AG09309 (cell line): ENCODE results near the gene HAUS3.
A peak's percentile ranks its signal among the peaks of the same experiment; 100 is the strongest.

Experiments
- DNase-seq: peaks from one replicate; pipeline ENCODE4 v3.0.0-alpha.2; 2010; ENCODE audit warnings: low read depth
- H3K4me3 ChIP-seq: 2 replicates; pipeline ENCODE4 v1.5.1; 2011; ENCODE audit warnings: mild to moderate bottlenecking, low read depth, low read length, moderate library complexity; ENCODE audit not compliant: control insufficient read depth
- TF ChIP-seq, protein P1 (sequence below): IDR thresholded peaks from 2 replicates; pipeline ENCODE4 v1.5.1; 2011; ENCODE audit warnings: mild to moderate bottlenecking, low read depth, low read length, inconsistent platforms; ENCODE audit not compliant: insufficient read depth, control insufficient read depth; ENCODE audit errors: missing control alignments

The HAUS3 gene

DNA sequence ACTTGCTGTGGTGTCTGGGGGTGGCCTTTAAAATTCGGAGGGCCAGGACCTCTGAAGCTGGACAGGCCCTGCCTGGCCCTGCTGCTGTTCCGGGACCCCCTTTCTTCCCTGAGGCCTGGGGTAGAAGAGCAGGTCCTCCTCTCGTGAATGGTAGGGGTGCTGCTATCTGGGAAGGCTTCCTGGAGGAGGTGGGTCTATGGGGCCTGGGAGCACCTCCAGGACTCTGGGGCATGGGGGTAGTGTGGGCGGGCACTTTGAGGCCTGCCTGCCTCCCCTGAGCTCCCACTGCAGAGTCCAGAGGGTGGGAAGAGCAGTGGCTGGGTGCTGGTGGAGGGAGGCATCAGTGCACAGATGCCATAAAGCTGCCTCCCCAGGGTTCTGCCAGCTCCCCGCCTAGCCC lies 24.9 kb upstream of the HAUS3 start:
- no peak for DNase-seq
- no peak overlapping the region for H3K4me3 ChIP-seq
- TF ChIP-seq, protein P1, sequence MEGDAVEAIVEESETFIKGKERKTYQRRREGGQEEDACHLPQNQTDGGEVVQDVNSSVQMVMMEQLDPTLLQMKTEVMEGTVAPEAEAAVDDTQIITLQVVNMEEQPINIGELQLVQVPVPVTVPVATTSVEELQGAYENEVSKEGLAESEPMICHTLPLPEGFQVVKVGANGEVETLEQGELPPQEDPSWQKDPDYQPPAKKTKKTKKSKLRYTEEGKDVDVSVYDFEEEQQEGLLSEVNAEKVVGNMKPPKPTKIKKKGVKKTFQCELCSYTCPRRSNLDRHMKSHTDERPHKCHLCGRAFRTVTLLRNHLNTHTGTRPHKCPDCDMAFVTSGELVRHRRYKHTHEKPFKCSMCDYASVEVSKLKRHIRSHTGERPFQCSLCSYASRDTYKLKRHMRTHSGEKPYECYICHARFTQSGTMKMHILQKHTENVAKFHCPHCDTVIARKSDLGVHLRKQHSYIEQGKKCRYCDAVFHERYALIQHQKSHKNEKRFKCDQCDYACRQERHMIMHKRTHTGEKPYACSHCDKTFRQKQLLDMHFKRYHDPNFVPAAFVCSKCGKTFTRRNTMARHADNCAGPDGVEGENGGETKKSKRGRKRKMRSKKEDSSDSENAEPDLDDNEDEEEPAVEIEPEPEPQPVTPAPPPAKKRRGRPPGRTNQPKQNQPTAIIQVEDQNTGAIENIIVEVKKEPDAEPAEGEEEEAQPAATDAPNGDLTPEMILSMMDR = no peak

DNA sequence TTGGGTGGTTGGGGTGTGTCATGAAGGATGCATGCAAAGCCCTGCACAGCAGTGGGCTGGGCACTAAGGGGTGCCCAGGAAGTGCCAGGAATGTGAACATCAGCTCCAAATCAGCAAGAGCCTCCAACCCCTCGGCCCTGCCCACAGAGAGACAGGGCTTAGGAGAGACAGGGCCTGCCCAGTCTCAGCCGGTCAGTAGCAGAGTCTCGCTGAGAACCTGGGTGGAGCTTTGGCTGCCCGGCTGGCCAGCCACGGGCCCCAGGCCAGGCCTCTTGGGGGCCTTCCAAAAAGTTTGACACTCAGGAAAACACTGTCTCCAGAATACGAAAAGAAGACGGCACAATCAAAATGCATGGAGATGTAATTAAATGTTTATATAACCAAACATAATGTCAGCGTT lies 24.3 kb upstream of the HAUS3 start:
- DNase-seq = peak; percentile 21
- TF ChIP-seq, protein P1 = no peak
- H3K4me3 ChIP-seq = no peak overlapping the region

DNA sequence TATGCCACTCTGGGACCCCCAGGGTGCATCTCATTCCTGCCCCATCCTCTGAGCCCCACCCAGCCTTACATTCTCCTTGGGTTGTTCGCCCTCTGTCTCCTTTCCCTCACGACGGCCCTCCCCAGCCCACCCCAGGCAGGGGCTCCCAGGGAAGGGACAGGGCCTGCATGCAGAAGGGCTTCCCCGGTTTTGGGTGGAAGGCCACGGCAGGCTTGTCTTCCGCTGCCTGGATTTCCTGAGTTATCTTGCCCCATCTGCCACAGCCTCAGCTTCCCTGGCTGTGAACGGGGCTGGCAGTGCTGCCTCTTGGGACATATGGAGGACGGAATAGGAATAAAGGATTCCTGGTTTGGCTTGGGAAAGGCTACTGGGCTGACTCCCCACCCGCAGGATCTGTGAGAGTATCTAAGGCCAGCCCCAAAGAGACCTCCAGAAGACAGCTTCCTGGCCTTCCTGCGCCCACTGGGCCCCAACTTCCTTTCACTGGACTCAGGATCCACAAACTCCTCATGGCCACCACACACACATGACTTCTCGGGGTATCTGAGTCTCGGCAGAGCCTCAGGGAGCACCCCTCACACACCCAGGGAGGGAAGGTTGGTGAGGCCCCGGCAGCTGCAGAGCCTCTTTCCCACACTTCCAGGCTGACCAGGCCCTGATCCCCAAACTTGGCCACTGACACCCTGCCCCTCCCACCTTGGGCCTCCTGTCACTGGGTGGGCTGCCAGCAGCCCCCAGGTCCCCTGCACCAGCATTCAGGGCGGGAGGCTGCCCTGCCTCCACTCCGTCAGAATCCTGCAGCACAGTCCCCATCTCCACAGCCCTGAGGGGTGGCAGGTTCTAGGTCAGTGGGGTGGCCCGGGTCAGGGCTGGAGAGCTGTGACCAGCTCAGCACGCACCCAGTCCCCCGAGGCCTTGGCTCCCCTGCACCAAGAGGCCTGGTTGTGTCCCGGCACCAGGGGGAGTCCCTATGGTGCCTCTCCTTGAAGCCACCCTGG lies 23.5 kb upstream of the HAUS3 start:
- TF ChIP-seq, protein P1 = peak; percentile 23
- H3K4me3 ChIP-seq = no peak overlapping the region
- no peak for DNase-seq

DNA sequence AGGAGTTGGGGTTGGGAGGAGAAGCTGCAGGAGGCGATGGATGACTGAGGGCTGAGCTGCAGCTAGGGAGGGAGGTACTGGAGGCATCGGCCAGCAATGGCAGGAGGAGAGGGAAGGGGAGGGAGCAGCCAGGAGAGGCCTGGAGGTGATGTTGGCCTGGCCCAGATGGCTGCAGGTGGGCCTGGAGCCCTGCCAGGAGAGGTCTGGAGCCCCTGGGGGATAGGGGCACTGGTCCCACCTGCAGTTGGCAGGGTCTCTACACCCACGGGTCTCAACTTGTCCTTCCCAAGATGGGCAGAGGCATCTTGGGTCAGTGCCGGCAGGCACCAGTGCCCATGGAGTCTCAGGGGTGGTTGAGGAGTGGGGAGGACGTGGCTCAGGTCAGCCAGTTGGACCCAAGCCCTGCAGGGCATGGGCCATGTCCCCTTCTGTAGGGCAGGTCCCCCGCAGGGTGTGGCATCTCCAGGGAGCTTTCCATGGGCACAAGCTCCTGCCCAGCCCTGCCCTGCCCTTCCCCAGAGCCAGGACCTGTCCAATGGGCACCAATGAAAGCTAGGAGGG lies 22.6 kb upstream of the HAUS3 start:
- H3K4me3 ChIP-seq = no peak overlapping the region
- no peak for DNase-seq
- TF ChIP-seq, protein P1 = no peak

DNA sequence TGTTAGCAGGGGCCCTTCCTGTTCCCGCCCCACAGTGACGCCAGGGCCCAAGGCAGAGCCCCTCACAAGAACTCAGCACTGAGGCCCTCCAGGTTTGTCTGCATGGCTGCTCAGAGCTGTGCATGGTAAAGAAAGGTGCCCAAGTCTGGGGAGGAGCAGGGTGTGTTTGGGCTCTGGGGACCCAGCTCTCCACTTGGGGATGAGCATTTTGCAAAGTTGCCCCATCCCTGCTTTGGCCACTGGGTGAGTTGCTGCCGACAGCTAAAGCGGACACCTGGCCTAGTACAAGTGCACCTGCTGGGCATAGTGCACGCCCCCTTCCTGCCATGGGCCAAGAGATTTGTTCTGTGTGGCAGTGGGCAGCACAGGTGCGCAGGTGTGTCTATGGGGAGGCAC lies 22.0 kb upstream of the HAUS3 start:
- TF ChIP-seq, protein P1 = no peak
- no peak for DNase-seq
- no peak overlapping the region for H3K4me3 ChIP-seq

DNA sequence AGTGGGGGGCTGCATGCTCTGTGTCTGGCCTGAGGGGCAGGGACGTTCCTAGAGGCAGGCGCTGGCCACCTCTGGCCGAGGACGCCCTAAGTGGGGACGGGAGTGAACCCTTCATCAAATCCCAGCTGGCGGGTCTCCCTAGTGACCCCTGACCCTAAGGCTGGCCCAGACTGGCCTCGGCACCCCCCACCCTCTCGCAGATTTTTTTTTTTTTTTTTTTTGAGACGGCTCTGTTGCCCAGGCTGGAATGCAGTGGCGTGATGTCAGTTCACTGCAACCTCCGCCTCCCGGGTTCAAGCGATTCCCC lies 21.0 kb upstream of the HAUS3 start:
- DNase-seq = no peak
- H3K4me3 ChIP-seq = peak overlapping the region; percentile 50
- TF ChIP-seq, protein P1 = no peak
